SK-N-SH (cell line): ENCODE results near the gene PDE4D. TPM values are rescaled to one million over a fixed set of nuclear protein-coding genes. Genes with fewer than 3 reads are reported as not detected.

Source experiments
- CTCF ChIA-PET: fragments of 300-600, 350-600 bp; formaldehyde crosslinking; extraction: SDS; loops from one replicate; lab custom pipeline; 2021; lab: Yijun Ruan, JAX
- POLR2A ChIA-PET: fragments of 350-600 bp; sonication (Branson Sonifier 250); formaldehyde crosslinking; extraction: SDS; loops from one replicate; lab custom pipeline; 2020; ENCODE audit warnings: antibody characterized with exemption, inconsistent platforms; lab: Yijun Ruan, JAX
- DNase-seq: peaks from one replicate; pipeline ENCODE4 v3.0.0; 2012
- H2AFZ ChIP-seq: fragments of 200-600 bp; sonication (generic); 2 replicates; pipeline ENCODE4 v1.8.1; 2016; ENCODE audit warnings: antibody characterized with exemption, mild to moderate bottlenecking, low read depth
- H3F3A ChIP-seq: fragments of 200-600 bp; sonication (generic); replicated peaks from 2 replicates; pipeline ENCODE3; 2016; ENCODE audit warnings: antibody characterized with exemption, mild to moderate bottlenecking; ENCODE audit not compliant: insufficient read depth
- H3K27ac ChIP-seq, 2 experiments: fragments of 200-500 bp in 1 of 2; fragments of 200-600 bp in 1 of 2; sonication (Bioruptor generic) in 1 of 2; sonication (generic), shearing (Covaris generic) in 1 of 2; 2 replicates each; pipeline versions ENCODE4 v1.5.1 to v1.6.1; 2014 to 2016; ENCODE audit warnings: low read depth in 2 of 2, inconsistent platforms in 1 of 2, low read length in 1 of 2, mild to moderate bottlenecking in 1 of 2, mixed read lengths in 1 of 2
- H3K27me3 ChIP-seq: fragments of 200-600 bp; sonication (generic), shearing (Covaris generic); 2 replicates; pipeline ENCODE4 v1.6.1; 2016; ENCODE audit warnings: mixed run types; ENCODE audit not compliant: insufficient read depth
- H3K36me3 ChIP-seq, 2 experiments: fragments of 200-500 bp in 1 of 2; fragments of 200-600 bp in 1 of 2; sonication (Bioruptor generic) in 1 of 2; sonication (generic) in 1 of 2; replicated peaks in 1 of 2; 2 replicates each; pipeline versions ENCODE3 to v1.5.1; 2014 to 2016; ENCODE audit warnings: low read length in 1 of 2, mild to moderate bottlenecking in 1 of 2; ENCODE audit not compliant: insufficient read depth in 2 of 2, control insufficient read depth in 1 of 2
- H3K4me1 ChIP-seq, 2 experiments: fragments of 200-500 bp in 1 of 2; fragments of 200-600 bp in 1 of 2; sonication (Bioruptor generic) in 1 of 2; sonication (generic), shearing (Covaris generic) in 1 of 2; 2 replicates each; pipeline versions ENCODE4 v1.5.1 to v1.6.1; 2014 to 2016; ENCODE audit warnings: low read depth in 1 of 2, low read length in 1 of 2, mixed run types in 1 of 2; ENCODE audit not compliant: insufficient read depth in 2 of 2, control insufficient read depth in 1 of 2
- H3K4me2 ChIP-seq: fragments of 200-600 bp; sonication (generic), shearing (Covaris generic); 2 replicates; pipeline ENCODE4 v1.6.1; 2017; ENCODE audit warnings: mixed run types
- H3K4me3 ChIP-seq, 2 experiments: fragments of 200-500 bp in 1 of 2; fragments of 200-600 bp in 1 of 2; sonication (Bioruptor generic) in 1 of 2; sonication (generic), shearing (Covaris generic) in 1 of 2; 2 replicates each; pipeline versions ENCODE4 v1.5.1 to v1.8.1; 2014 to 2016; ENCODE audit warnings: low read depth in 2 of 2, inconsistent platforms in 1 of 2, low read length in 1 of 2, mild to moderate bottlenecking in 1 of 2, mixed read lengths in 1 of 2, moderate library complexity in 1 of 2
- H3K79me2 ChIP-seq: fragments of 200-600 bp; sonication (generic); 2 replicates; pipeline ENCODE4 v1.8.1; 2017; ENCODE audit warnings: mild to moderate bottlenecking; ENCODE audit not compliant: insufficient read depth
- H3K9ac ChIP-seq: fragments of 200-600 bp; sonication (generic); 2 replicates; pipeline ENCODE4 v1.6.1; 2017; ENCODE audit warnings: mixed run types
- H3K9me2 ChIP-seq: fragments of 200-600 bp; sonication (generic); 2 replicates; pipeline ENCODE4 v1.6.1; 2017; ENCODE audit warnings: mixed run types
- H3K9me3 ChIP-seq: fragments of 200-600 bp; sonication (generic); 2 replicates; pipeline ENCODE4 v1.6.1; 2017; ENCODE audit warnings: mixed run types, mild to moderate bottlenecking, moderate library complexity
- H4K20me1 ChIP-seq: fragments of 200-600 bp; sonication (generic); 2 replicates; pipeline ENCODE4 v1.6.1; 2017; ENCODE audit warnings: mild to moderate bottlenecking, mixed run types; ENCODE audit not compliant: insufficient read depth
- CHD2 ChIP-seq: fragments of 150-350 bp; IDR thresholded peaks from 2 replicates; pipeline ENCODE4 v1.6.1; 2018; ENCODE audit warnings: low read length; ENCODE audit not compliant: partially characterized antibody
- FOSL2 ChIP-seq: IDR thresholded peaks from 2 replicates; pipeline ENCODE4 v1.4.0; 2012; ENCODE audit warnings: low read depth, mild to moderate bottlenecking, moderate library complexity, borderline replicate concordance
- FOXM1 ChIP-seq: IDR thresholded peaks from 2 replicates; pipeline ENCODE4 v1.4.0; 2012; ENCODE audit warnings: low read depth, mild to moderate bottlenecking
- GABPA ChIP-seq: IDR thresholded peaks from 2 replicates; pipeline ENCODE4 v1.4.0; 2012; ENCODE audit warnings: low read depth, mild to moderate bottlenecking
- IRF3 ChIP-seq: fragments of 150-350 bp; IDR thresholded peaks from 2 replicates; pipeline ENCODE4 v1.6.1; 2016; ENCODE audit warnings: mild to moderate bottlenecking, low read depth, low read length
- JUND ChIP-seq: IDR thresholded peaks from 2 replicates; pipeline ENCODE4 v1.4.0; 2012
- MEF2A ChIP-seq: IDR thresholded peaks from 2 replicates; pipeline ENCODE4 v1.4.0; 2012; ENCODE audit warnings: low read depth, borderline replicate concordance
- MXI1 ChIP-seq: IDR thresholded peaks from 2 replicates; pipeline ENCODE4 v1.6.1; 2012; ENCODE audit warnings: mild to moderate bottlenecking, low read depth, low read length, improper control_type of control experiment
- POLR2AphosphoS5 ChIP-seq: IDR thresholded peaks from 2 replicates; pipeline ENCODE4 v1.6.1; 2012; ENCODE audit warnings: low read depth, low read length
- RAD21 ChIP-seq: IDR thresholded peaks from 2 replicates; pipeline ENCODE4 v1.6.1; 2012; ENCODE audit warnings: mild to moderate bottlenecking, low read length
- RCOR1 ChIP-seq: fragments of 150-350 bp; IDR thresholded peaks from 2 replicates; pipeline ENCODE4 v1.6.1; 2017; ENCODE audit warnings: antibody characterized with exemption, low read length
- RFX5 ChIP-seq: IDR thresholded peaks from 2 replicates; pipeline ENCODE4 v1.6.1; 2012; ENCODE audit warnings: mild to moderate bottlenecking, improper control_type of control experiment, low read length
- TCF12 ChIP-seq: IDR thresholded peaks from 2 replicates; pipeline ENCODE4 v1.4.0; 2012
- WGBS: methylation state at CpG from one replicate; pipeline ENCODE4 v1.1.6; 2017; ENCODE audit warnings: low lambda C conversion rate; 5-methylcytosine and 5-hydroxymethylcytosine counted together
- polyA plus RNA-seq, 3 experiments: library from polyadenylated mRNA; depleted of rRNA; stranded (reverse); fragments of >200 nt; gene quantifications; 2 replicates each; pipeline ENCODE4 v1.2.3, GENCODE V29; 2012
- TF ChIP-seq, protein P1 (sequence below): fragments of 150-350 bp; IDR thresholded peaks from 2 replicates; pipeline ENCODE4 v1.6.1; 2017; ENCODE audit warnings: antibody characterized with exemption, low read length, low read depth, borderline replicate concordance
- TF ChIP-seq, protein P2 (sequence below): IDR thresholded peaks from 2 replicates; pipeline ENCODE4 v1.4.0; 2012; ENCODE audit warnings: low read depth, borderline replicate concordance

PDE4D gene
- polyA plus RNA-seq, 1 of the 3 experiments (the other 2 are of a cell fraction), result 2.4 TPM

DNA sequence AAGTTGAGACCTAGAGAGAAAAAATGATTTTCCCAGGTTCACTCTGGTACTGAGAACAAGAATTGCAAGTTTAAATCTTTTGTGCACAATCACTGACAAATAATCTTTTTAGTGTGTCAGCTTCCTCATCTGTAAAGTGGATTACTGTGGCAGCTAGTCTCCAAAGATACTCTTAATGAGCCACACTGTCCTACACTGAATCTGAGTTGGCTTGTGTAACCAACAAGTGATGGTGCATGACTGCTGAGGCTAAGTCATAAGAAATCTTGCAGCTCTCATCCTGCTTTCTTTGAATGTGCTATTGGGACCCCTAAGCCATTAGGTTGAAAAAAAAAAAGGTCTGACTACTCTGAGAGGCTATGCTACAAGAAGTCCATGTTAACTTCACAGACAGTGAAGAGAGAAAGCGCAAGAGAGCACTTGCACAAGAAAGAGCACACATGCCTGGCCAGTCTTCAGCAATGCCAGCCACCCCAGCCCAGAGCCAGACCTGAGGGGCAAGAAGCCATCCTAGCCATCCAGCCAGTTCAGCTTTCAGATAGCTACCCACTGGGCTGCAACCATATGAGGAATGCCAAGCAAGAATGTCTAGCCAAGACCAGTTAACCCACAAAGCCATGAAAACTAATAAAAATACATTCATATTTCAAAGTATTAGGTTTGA, 891.2 kb downstream of the PDE4D start:
- DNase-seq, result no peak
- CTCF ChIA-PET, result interaction anchor here (1.0 to 10.9 kb wide), 7 partner anchors 10 to 172 kb away, joined by 3 to 143 read pairs (median 5); no protein-coding TSS in a partner anchor
- Histone ChIP-seq H3K9me3 (no peaks in the 10 kb centered on the region), H3K36me3 (no peaks in the 10 kb centered on the region), H3K4me3 (no peak overlapping the region), H3K9ac (no peak overlapping the region), H2AFZ (no peak overlapping the region)
- POLR2A ChIA-PET, result no interaction called here
- TF ChIP-seq, protein P1, sequence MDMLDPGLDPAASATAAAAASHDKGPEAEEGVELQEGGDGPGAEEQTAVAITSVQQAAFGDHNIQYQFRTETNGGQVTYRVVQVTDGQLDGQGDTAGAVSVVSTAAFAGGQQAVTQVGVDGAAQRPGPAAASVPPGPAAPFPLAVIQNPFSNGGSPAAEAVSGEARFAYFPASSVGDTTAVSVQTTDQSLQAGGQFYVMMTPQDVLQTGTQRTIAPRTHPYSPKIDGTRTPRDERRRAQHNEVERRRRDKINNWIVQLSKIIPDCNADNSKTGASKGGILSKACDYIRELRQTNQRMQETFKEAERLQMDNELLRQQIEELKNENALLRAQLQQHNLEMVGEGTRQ, result no peak
- no peak for TF ChIP-seq MXI1
- TF ChIP-seq FOXM1, result no peak
- TF ChIP-seq, all 33 proteins: peak for 0
- no peaks in the 10 kb centered on the region for H3K79me2 ChIP-seq
- no peaks in the 10 kb centered on the region for H3K9me2 ChIP-seq
- no peaks in the 10 kb centered on the region for H3K27me3 ChIP-seq
- no peak overlapping the region; a peak in 1 of 4 replicates for H3K27ac ChIP-seq
- 100% methylated on average over 1 of the region's 1 CpG for WGBS
- H4K20me1 ChIP-seq, result no peaks in the 10 kb centered on the region
- no peak overlapping the region for H3K4me2 ChIP-seq
- H3K4me1 ChIP-seq, result peaks cover 0 to 22% of the 10 kb centered on the region in 2 experiments; a peak in 2 of 4 replicates
- H3F3A ChIP-seq, result no peaks in the 10 kb centered on the region

DNA sequence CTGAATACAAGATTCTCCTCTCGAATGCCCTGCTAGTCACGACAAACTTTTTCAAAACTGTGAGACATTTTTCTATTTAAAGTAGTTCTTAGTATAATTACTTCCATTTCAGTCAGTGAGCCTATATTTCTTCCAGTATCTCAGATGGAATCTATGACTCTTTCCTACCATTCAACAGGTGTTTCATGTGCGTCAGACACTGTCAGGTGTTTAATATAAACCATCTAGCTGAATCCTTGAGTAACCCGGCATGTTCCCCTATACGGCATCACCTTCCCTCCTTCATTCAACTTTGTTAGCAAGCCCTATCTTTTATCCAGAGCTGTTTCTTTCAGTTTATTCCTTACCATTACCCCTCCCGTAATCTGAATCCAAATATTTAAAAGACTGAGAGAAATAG, 891.8 kb downstream of the PDE4D start:
- no peaks in the 10 kb centered on the region for H3K79me2 ChIP-seq
- no peak overlapping the region for H2AFZ ChIP-seq
- H3K4me1 ChIP-seq, result peaks cover 0 to 22% of the 10 kb centered on the region in 2 experiments; a peak in 2 of 4 replicates
- 82% methylated on average over 6 of the region's 6 CpGs for WGBS
- no peaks in the 10 kb centered on the region for H3K9me2 ChIP-seq
- no peaks in the 10 kb centered on the region for H3F3A ChIP-seq
- peak overlapping the region in 1 of 2 experiments; percentile 80; a peak in 2 of 4 replicates for H3K27ac ChIP-seq
- no peaks in the 10 kb centered on the region for H3K36me3 ChIP-seq
- no peak overlapping the region for H3K4me2 ChIP-seq
- no peaks in the 10 kb centered on the region for H3K9me3 ChIP-seq
- H4K20me1 ChIP-seq, result no peaks in the 10 kb centered on the region
- POLR2A ChIA-PET, result no interaction called here
- no peak for DNase-seq
- CTCF ChIA-PET, result interaction anchor here (0.9 to 10.9 kb wide), 6 partner anchors 10 to 672 kb away, joined by 3 to 143 read pairs (median 5); no protein-coding TSS in a partner anchor
- TF ChIP-seq TCF12 (0 out of 2 replicates have a peak, but pooled peaks have one; percentile 10), MEF2A (no peak)
- no peaks in the 10 kb centered on the region for H3K27me3 ChIP-seq
- H3K9ac ChIP-seq, result no peak overlapping the region
- H3K4me3 ChIP-seq, result no peak overlapping the region

DNA sequence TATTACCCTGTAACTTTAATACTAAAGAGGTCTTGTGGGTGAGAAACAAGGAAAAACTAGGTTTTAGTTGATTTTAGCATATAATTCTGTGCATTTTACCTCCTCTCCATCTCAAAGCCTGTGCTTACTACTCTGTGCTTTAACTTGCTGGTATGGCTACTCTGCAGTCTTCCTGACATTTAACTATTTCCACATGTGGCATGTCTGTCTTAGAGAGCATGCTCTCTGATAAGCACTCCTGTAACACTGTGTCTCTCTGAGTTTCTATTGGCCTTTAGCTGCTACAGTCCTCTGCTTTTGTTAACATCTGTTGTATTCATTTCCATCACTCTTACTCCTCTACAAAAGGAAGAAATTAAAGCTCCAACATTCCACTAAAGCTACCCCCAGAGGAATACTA, 892.4 kb downstream of the PDE4D start:
- no peaks in the 10 kb centered on the region for H3K9me3 ChIP-seq
- no peak overlapping the region for H3K4me2 ChIP-seq
- H3F3A ChIP-seq, result no peaks in the 10 kb centered on the region
- no peaks in the 10 kb centered on the region for H3K9me2 ChIP-seq
- CTCF ChIA-PET, result interaction anchor here (0.8 to 10.9 kb wide), 8 partner anchors 9 to 798 kb away, joined by 3 to 143 read pairs (median 5); no protein-coding TSS in a partner anchor
- H4K20me1 ChIP-seq, result no peaks in the 10 kb centered on the region
- H3K27me3 ChIP-seq, result no peaks in the 10 kb centered on the region
- H2AFZ ChIP-seq, result no peak overlapping the region
- no peaks in the 10 kb centered on the region for H3K79me2 ChIP-seq
- DNase-seq, result peak; percentile 51
- H3K9ac ChIP-seq, result no peak overlapping the region
- H3K36me3 ChIP-seq, result no peaks in the 10 kb centered on the region
- peak overlapping the region in 1 of 2 experiments; percentile 80; a peak in 2 of 4 replicates for H3K27ac ChIP-seq
- peaks cover 0 to 22% of the 10 kb centered on the region in 2 experiments; a peak in 2 of 4 replicates for H3K4me1 ChIP-seq
- POLR2A ChIA-PET, result no interaction called here
- H3K4me3 ChIP-seq, result no peak overlapping the region
- TF ChIP-seq JUND (no peak), POLR2AphosphoS5 (no peak), FOSL2 (no peak), RFX5 (no peak), RCOR1 (no peak; the same call in 1 of the 2 replicates), CHD2 (no peak), IRF3 (no peak), RAD21 (no peak), GABPA (no peak), TCF12 (peak; percentile 25; the same call in 1 of the 2 replicates)
- TF ChIP-seq, protein P2, sequence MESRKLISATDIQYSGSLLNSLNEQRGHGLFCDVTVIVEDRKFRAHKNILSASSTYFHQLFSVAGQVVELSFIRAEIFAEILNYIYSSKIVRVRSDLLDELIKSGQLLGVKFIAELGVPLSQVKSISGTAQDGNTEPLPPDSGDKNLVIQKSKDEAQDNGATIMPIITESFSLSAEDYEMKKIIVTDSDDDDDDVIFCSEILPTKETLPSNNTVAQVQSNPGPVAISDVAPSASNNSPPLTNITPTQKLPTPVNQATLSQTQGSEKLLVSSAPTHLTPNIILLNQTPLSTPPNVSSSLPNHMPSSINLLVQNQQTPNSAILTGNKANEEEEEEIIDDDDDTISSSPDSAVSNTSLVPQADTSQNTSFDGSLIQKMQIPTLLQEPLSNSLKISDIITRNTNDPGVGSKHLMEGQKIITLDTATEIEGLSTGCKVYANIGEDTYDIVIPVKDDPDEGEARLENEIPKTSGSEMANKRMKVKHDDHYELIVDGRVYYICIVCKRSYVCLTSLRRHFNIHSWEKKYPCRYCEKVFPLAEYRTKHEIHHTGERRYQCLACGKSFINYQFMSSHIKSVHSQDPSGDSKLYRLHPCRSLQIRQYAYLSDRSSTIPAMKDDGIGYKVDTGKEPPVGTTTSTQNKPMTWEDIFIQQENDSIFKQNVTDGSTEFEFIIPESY, result no peak
- TF ChIP-seq, protein P1, result no peak
